Neural crest cell (in vitro differentiated cells): Measurements from ENCODE around the gene SGMS2. TPM values are rescaled to one million over a fixed set of nuclear protein-coding genes. Genes with fewer than 3 reads are reported as not detected.

Source experiments
- DNase-seq: peaks from one replicate; pipeline ENCODE4 v3.0.0; 2021; ENCODE audit warnings: low read depth, mixed read lengths, low spot score
- H3K27ac Mint-ChIP-seq: one replicate; pipeline ENCODE4 v1.8.0; 2021; ENCODE audit warnings: mild to moderate bottlenecking, mixed read lengths; ENCODE audit not compliant: unreplicated experiment
- H3K27me3 Mint-ChIP-seq: 2 replicates; pipeline ENCODE4 v1.8.0; 2021; ENCODE audit warnings: low read depth, mild to moderate bottlenecking, mixed read lengths
- H3K36me3 Mint-ChIP-seq: 2 replicates; pipeline ENCODE4 v1.8.0; 2021; ENCODE audit warnings: low read depth, mild to moderate bottlenecking, mixed read lengths
- H3K4me1 Mint-ChIP-seq: 2 replicates; pipeline ENCODE4 v1.8.0; 2021; ENCODE audit warnings: mixed read lengths
- H3K4me3 Mint-ChIP-seq: one replicate; pipeline ENCODE4 v1.8.0; 2021; ENCODE audit warnings: mild to moderate bottlenecking, mixed read lengths
- H3K9me3 Mint-ChIP-seq: 2 replicates; pipeline ENCODE4 v1.8.0; 2021; ENCODE audit warnings: mixed read lengths
- total RNA-seq: library from RNA; stranded (reverse); gene quantifications from 2 replicates; pipeline ENCODE4 v1.2.1, GENCODE V29; 2021
- TF ChIP-seq, protein P1 (sequence below): fragments of 200-600 bp; sonication (generic); conservative IDR thresholded peaks from 2 replicates; pipeline ENCODE4 v1.5.0; 2021; ENCODE audit warnings: antibody characterized with exemption, mild to moderate bottlenecking

SGMS2 gene
- total RNA-seq, 1 donor from 2014 or later, result 1.4 TPM

DNA sequence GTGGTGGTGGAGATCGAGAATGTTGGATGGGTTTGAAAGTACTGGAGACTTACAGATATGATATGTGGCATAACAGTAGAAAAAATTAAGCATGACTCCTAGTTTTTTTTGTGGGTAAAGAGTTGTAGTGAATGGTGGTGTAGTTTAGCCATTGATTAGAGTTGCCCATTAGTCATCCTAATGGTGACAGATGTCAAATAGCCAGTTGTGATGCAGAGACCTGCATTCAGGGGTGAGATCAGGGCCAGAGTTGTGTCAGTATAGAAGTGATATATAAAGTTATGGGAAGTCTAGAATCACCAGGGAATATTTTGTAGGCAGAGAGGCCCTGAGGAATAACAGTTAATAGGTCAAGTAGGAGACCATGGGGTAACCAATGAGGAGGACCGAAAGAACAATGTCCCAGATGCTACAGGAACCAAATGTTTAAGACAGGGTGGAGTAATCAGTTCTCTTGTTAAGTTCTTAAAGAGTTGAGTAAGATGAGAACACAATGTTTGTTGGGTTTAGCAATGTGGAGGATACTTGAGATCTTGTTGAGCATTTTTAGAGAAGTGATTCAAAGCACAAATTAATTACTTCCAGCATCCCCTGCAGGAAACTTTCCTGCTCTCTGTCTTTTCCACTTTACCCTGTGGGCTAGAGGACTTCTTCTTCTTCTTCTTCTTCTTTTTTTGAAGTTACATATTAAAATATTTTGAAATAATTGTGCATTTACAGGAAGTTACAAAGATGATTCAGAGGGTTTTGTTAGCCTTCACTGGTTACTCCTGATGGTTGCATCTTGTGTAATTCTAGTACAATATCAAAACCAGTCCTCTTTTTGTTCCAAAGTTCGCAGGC lies 13.3 kb downstream of the SGMS2 start:
- no peak overlapping the region for H3K27ac Mint-ChIP-seq
- no peaks in the 10 kb centered on the region for H3K27me3 Mint-ChIP-seq
- H3K9me3 Mint-ChIP-seq, result no peaks in the 10 kb centered on the region
- TF ChIP-seq, protein P1, sequence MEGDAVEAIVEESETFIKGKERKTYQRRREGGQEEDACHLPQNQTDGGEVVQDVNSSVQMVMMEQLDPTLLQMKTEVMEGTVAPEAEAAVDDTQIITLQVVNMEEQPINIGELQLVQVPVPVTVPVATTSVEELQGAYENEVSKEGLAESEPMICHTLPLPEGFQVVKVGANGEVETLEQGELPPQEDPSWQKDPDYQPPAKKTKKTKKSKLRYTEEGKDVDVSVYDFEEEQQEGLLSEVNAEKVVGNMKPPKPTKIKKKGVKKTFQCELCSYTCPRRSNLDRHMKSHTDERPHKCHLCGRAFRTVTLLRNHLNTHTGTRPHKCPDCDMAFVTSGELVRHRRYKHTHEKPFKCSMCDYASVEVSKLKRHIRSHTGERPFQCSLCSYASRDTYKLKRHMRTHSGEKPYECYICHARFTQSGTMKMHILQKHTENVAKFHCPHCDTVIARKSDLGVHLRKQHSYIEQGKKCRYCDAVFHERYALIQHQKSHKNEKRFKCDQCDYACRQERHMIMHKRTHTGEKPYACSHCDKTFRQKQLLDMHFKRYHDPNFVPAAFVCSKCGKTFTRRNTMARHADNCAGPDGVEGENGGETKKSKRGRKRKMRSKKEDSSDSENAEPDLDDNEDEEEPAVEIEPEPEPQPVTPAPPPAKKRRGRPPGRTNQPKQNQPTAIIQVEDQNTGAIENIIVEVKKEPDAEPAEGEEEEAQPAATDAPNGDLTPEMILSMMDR, result no peak
- no peaks in the 10 kb centered on the region for H3K4me1 Mint-ChIP-seq
- DNase-seq, result no peak
- no peaks in the 10 kb centered on the region for H3K36me3 Mint-ChIP-seq
- no peak overlapping the region for H3K4me3 Mint-ChIP-seq

- H3K4me3 Mint-ChIP-seq, result no peak overlapping the region
- H3K4me1 Mint-ChIP-seq, result no peaks in the 10 kb centered on the region
- H3K27ac Mint-ChIP-seq, result no peak overlapping the region
- no peaks in the 10 kb centered on the region for H3K36me3 Mint-ChIP-seq
- H3K27me3 Mint-ChIP-seq, result no peaks in the 10 kb centered on the region
- no peaks in the 10 kb centered on the region for H3K9me3 Mint-ChIP-seq
- DNase-seq, result no peak
- TF ChIP-seq, protein P1, result no peak
Observed at GRCh38 chr4:107838861-107839565, 14.3 kb downstream of the SGMS2 start.

DNA sequence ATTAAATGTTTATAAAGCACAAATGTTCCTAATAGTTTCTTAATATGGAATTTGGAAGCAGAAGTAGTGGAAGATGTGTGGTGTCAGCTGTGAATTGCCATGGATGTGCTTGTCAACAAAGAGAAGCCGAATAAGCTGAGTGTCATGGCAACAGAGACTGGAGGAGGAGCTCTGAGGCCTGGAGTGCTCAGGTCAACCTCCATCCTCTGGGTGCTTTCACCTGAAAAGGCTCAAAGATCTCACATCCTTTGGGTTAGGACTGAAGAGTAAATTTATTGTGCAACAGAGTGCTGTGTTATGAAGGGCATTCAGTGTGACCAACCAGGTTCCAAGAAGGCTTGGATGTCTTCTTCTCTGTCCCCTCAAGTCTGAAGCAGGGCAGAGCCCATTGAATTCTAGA lies 18.7 kb downstream of the SGMS2 start:
- Mint-ChIP-seq H3K27ac (no peak overlapping the region), H3K9me3 (peaks cover 5% of the 10 kb centered on the region), H3K4me3 (no peak overlapping the region), H3K36me3 (no peaks in the 10 kb centered on the region), H3K4me1 (no peaks in the 10 kb centered on the region), H3K27me3 (no peaks in the 10 kb centered on the region)
- TF ChIP-seq, protein P1, result no peak
- no peak for DNase-seq

GRCh38 chr4:107845681-107846080 lies 20.9 kb downstream of the SGMS2 start:
- Mint-ChIP-seq H3K27me3 (no peaks in the 10 kb centered on the region), H3K4me3 (no peak overlapping the region), H3K9me3 (peaks cover 5% of the 10 kb centered on the region), H3K27ac (no peak overlapping the region), H3K4me1 (no peaks in the 10 kb centered on the region), H3K36me3 (no peaks in the 10 kb centered on the region)
- DNase-seq, result no peak
- TF ChIP-seq, protein P1, result no peak

DNA sequence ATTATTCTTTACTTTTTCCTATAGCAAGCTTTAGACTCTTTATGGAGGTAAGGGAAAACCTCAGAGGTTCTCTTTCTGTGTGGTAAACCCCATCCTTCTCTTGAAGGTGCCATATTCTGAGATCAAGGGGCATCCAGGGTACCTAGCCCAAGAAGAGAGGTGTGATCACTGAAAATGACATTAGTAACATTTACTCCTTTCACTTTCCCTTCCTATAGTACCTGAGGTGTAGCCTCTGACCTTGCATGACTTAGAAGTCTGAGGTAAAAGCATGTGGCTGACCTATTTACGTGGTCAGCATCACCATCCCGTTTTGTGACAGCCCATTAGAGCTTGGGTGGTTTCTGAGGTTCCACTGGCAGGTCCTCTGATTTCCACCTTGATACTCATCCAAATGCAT lies 25.7 kb downstream of the SGMS2 start:
- TF ChIP-seq, protein P1, result no peak
- peaks cover 5% of the 10 kb centered on the region for H3K9me3 Mint-ChIP-seq
- no peaks in the 10 kb centered on the region for H3K4me1 Mint-ChIP-seq
- no peak overlapping the region for H3K4me3 Mint-ChIP-seq
- no peaks in the 10 kb centered on the region for H3K27me3 Mint-ChIP-seq
- no peaks in the 10 kb centered on the region for H3K36me3 Mint-ChIP-seq
- H3K27ac Mint-ChIP-seq, result no peak overlapping the region
- DNase-seq, result no peak
